Ovary (tissue), 9 donors: Measurements from ENCODE around the gene CAV1. TPM values are rescaled to one million over a fixed set of nuclear protein-coding genes. Genes with fewer than 3 reads are reported as not detected.

Experiments
- DNase-seq, 5 donors: peaks; one replicate each; pipeline ENCODE4 v3.0.0-alpha.2; 2019 to 2020
- H3K27ac ChIP-seq, 2 donors: fragments of 200-600 bp; one replicate each; pipeline versions ENCODE4 v1.5.1 to v1.8.0; 2019 to 2022
- H3K27me3 ChIP-seq: fragments of 200-600 bp; one replicate; pipeline ENCODE4 v1.8.0; 2022
- H3K36me3 ChIP-seq: fragments of 200-600 bp; sonication (generic); one replicate; pipeline ENCODE4 v1.5.1; 2019
- H3K4me1 ChIP-seq: one replicate; pipeline ENCODE4 v1.8.1; 2013; ENCODE audit warnings: mild to moderate bottlenecking, moderate library complexity; ENCODE audit not compliant: insufficient read depth
- H3K4me3 ChIP-seq: fragments of 200-600 bp; sonication (generic); one replicate; pipeline ENCODE4 v1.5.1; 2017
- H3K9me3 ChIP-seq, 2 donors: fragments of 200-600 bp in 1 of 2; sonication (generic) in 1 of 2; one replicate each; pipeline versions ENCODE4 v1.5.1 to v1.8.1; 2013 to 2019; ENCODE audit warnings: mild to moderate bottlenecking in 1 of 2, moderate library complexity in 1 of 2
- EP300 ChIP-seq: sonication (generic); formaldehyde crosslinking; IDR thresholded peaks from one replicate; pipeline ENCODE4 v1.6.1; 2017; ENCODE audit warnings: antibody characterized with exemption
- POLR2A ChIP-seq: fragments of 450-650 bp; IDR thresholded peaks from one replicate; pipeline ENCODE4 v1.6.1; 2017; ENCODE audit warnings: antibody characterized with exemption, mild to moderate bottlenecking, moderate library complexity
- WGBS, 3 donors: extraction: QIAGEN DNeasy Blood & Tissue Kit in 1 of 3; methylation state at CpG; one replicate each; pipeline versions ENCODE4 v1.1.5 to v1.1.7; 2013 to 2017; 5-methylcytosine and 5-hydroxymethylcytosine counted together
- intact Hi-C, 4 donors: fragments of 100-400 bp; cut with DNase I; formaldehyde crosslinking; loops; one replicate each; pipeline versions ENCODE4 v1.11.0 to v1.15.1; 2022 to 2023
- polyA plus RNA-seq, 2 donors: library from polyadenylated mRNA; stranded (reverse); fragments of 200-250 nt in 1 of 2; fragments of 350-450 nt in 1 of 2; fragmentation: Illumina TruSeq in 1 of 2; extraction: RNeasy Lipid Tissue Mini Kit (QIAGEN cat#74804) in 1 of 2; gene quantifications; one replicate each; pipeline ENCODE4 v1.2.3, GENCODE V29; 2013 to 2014
- total RNA-seq, 7 donors: library from RNA; depleted of rRNA in 2 of 7; stranded (reverse); fragments of >200 nt in 2 of 7; fragmentation: NEBNext Ultra II Directional in 3 of 7; extraction: Animal tissue kit (Norgen Biotek cat#: 25700) in 3 of 7; gene quantifications; one replicate each; pipeline versions ENCODE4 v1.1.0 to v1.2.4, GENCODE V29; 2016 to 2023
- TF ChIP-seq, protein P1 (sequence below), 3 donors: fragments of 450-650 bp in 2 of 3; fragments of 200-600 bp in 1 of 3; IDR thresholded peaks; one replicate each; pipeline versions ENCODE4 v1.5.1 to v1.8.0; 2016 to 2022; ENCODE audit warnings: antibody characterized with exemption in 3 of 3, mild to moderate bottlenecking in 1 of 3
- donor health status: DM: no; HTN: no; CAD: no; lungs with moderate emphysema.
- donor health status: DM: no; HTN: no; CAD: no.
- donor health status: Bipolar disorder and iron deficiency.
- donor health status: DM: yes; HTN: yes; CAD: no.
- donor health status: DM: no; HTN: no; CAD: no.
- donor health status: DM: yes; HTN: yes; CAD: no.

Gene CAV1
- total and polyA plus RNA-seq, 9 donors: 47.3 to 287 (median 101) TPM

DNA sequence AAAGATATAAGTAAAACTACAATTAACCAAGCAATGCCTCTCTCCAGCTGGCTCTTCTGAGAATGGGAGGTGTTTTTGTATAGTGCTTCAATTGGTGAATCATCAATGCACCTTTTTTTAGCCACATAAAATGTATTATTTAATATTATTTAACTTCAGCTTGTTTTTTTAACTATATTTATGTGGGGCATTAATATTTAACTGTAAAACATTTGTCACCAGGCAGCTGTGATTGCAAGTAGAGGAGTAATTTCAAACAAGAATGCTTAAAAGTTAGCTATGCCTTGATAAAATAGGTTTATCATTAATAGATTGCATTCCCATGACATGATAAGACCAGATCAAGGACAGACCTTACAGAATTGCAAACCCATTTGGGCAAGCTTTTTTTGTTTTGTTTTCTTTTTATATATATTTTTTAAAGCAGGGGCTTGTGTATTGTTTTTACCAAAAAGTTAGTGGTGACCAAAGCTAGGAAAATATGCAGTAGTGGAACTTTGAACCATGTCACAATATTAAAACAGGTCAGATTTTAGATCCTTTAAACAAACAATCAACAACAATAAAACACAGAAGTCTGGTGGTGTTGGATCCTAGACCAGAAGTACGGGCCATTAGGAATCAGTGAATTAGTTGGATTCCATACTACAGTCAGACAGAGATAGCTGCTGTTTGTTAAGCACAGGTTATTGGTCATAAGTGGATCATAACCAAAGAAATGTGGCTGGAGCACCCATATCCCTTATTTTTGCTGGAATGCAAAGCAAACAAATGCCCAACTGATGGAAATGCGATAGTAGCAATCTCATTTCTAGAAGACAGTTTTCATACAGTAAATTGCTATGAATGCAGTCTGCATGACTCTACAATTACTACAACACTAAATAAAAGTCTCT, 22.4 kb upstream of the CAV1 start:
- Histone ChIP-seq H3K27ac (no peak overlapping the region), H3K27me3 (no peaks in the 10 kb centered on the region), H3K4me1 (peaks cover 10% of the 10 kb centered on the region), H3K36me3 (no peaks in the 10 kb centered on the region), H3K9me3 (no peaks in the 10 kb centered on the region), H3K4me3 (no peak overlapping the region)
- WGBS, 3 donors: 87 to 90% (median 88%) methylated on average over 2 of the region's 2 CpGs
- TF ChIP-seq, protein P1, sequence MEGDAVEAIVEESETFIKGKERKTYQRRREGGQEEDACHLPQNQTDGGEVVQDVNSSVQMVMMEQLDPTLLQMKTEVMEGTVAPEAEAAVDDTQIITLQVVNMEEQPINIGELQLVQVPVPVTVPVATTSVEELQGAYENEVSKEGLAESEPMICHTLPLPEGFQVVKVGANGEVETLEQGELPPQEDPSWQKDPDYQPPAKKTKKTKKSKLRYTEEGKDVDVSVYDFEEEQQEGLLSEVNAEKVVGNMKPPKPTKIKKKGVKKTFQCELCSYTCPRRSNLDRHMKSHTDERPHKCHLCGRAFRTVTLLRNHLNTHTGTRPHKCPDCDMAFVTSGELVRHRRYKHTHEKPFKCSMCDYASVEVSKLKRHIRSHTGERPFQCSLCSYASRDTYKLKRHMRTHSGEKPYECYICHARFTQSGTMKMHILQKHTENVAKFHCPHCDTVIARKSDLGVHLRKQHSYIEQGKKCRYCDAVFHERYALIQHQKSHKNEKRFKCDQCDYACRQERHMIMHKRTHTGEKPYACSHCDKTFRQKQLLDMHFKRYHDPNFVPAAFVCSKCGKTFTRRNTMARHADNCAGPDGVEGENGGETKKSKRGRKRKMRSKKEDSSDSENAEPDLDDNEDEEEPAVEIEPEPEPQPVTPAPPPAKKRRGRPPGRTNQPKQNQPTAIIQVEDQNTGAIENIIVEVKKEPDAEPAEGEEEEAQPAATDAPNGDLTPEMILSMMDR (IDR thresholded peaks at IDR 0.05): no peak
- TF ChIP-seq POLR2A (no peak), EP300 (no peak)
- intact Hi-C loops: no loop called here
- no peak for DNase-seq

DNA sequence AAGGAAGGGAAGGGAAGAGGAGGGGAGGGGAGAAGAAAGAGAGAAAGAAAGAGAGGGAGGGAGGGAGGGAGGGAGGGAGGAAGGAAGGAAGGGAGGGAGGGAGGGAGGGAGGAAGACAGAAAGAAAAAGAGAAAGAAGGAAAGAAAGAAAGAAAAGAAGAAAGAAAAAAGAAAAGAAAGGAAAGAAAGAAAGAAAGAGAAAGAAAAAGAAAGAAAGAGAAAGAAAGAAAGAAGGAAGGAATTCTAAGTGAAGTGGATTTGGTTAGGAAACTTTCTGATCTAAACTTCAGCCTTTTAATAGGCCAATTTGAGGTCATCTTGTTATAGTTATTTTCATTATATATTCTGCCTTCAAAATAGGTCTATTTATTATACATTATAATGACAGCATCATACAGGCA, 21.0 kb upstream of the CAV1 start:
- intact Hi-C loops: no loop called here
- Histone ChIP-seq H3K4me1 (peaks cover 10% of the 10 kb centered on the region), H3K27ac (no peak overlapping the region), H3K27me3 (no peaks in the 10 kb centered on the region), H3K36me3 (no peaks in the 10 kb centered on the region), H3K9me3 (no peaks in the 10 kb centered on the region), H3K4me3 (no peak overlapping the region)
- TF ChIP-seq, protein P1 (IDR thresholded peaks at IDR 0.05): no peak
- TF ChIP-seq EP300: no peak
- no peak for TF ChIP-seq POLR2A
- DNase-seq: no peak

DNA sequence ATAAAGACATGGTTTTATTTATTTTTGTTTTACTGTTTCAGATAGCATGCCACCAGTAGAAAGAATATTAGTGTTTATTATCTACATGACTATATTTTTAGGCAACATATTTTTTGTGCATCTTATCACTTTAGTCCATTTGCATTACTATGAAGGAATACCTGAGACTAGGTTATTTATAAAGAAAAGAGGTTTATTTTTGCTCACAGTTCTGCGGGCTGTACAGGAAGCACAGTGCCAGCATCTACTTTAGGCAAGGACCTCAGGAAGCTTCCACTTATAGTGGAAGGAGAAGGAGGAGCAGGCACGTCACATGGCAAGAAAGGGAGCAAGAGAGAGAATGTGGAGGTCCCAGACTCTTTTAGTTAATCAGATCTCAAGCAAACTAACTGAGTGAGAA, 19.6 kb upstream of the CAV1 start:
- Histone ChIP-seq H3K9me3 (no peaks in the 10 kb centered on the region), H3K27me3 (no peaks in the 10 kb centered on the region), H3K27ac (no peak overlapping the region), H3K4me3 (no peak overlapping the region), H3K36me3 (no peaks in the 10 kb centered on the region), H3K4me1 (peaks cover 10% of the 10 kb centered on the region)
- TF ChIP-seq, protein P1 (IDR thresholded peaks at IDR 0.05): no peak
- TF ChIP-seq EP300: no peak
- no peak for TF ChIP-seq POLR2A
- intact Hi-C loops: no loop called here
- no peak for DNase-seq
- WGBS, 3 donors: 92 to 96% (median 94%) methylated on average over 2 of the region's 2 CpGs

DNA sequence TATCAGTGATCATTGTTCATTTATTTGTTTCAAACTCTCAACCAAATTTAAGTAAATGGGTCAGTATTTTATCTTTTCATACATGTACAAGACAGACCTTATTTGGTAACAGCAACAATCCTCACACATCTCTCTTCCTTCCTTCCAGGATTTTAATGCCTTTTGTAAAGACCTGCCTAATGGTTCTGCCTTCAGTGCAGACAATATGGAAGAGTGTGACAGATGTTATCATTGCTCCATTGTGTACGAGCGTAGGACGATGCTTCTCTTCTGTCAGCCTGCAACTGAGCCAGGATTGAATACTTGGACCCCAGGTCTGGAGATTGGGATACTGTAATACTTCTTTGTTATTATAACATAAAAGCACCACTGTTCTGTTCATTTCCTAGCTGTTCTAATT, 19.0 kb upstream of the CAV1 start:
- Histone ChIP-seq H3K27me3 (no peaks in the 10 kb centered on the region), H3K4me1 (peaks cover 10% of the 10 kb centered on the region), H3K9me3 (no peaks in the 10 kb centered on the region), H3K4me3 (no peak overlapping the region), H3K36me3 (no peaks in the 10 kb centered on the region), H3K27ac (no peak overlapping the region)
- WGBS, 3 donors: 66 to 81% (median 80%) methylated on average over 3 of the region's 3 CpGs
- intact Hi-C loops: no loop called here
- TF ChIP-seq EP300: no peak
- no peak for TF ChIP-seq POLR2A
- TF ChIP-seq, protein P1 (IDR thresholded peaks at IDR 0.05): no peak
- no peak for DNase-seq
